ENCODE data around the gene ANKRD53.

The ANKRD53 gene

DNA sequence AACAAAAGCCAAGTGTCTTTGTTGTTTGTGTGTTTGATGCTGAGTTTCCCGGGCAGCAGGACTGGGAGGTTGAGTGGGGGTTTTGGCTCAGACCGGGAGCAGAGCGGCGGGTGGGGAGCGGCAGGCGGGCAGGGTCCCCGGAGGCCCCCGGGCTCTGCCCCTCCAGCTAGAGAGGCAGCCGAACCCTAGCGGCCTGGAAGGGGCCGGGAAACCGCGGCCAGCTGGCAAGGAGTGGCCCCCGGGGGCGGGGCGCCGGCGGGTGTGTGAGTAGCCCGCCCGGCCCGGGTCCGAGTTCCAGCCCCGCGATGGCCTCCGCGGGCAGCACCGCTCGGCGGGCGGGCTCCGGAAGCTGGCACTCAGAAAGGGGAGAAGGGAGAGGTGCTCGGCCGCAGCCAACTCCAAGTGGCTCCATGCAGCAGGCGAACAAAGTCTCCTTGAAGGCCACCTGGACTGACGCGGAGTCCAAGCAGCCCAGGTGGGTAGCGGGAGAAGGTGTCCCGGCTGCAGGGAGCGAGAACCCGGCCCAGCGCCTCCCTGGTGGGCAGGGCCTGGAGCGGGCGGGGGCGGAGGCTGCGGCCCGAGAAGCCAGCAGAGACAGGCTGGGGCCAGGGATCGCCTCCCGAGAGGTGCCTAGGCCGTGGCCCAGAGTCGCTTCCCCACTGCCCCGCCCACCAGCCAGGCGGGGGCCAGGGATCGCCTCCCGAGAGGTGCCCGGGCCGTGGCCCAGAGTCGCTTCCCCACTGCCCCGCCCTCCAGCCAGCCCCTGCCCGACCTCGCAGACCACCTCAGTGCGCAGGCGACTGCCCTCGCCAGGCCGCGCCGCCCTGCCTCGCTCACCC, at the start of gene ANKRD53:
Gene ANKRD53 (plus strand): TSS at position 290 of the 839 bp plus-strand sequence. CDS start 16 bp downstream, at position 306.
- no peak for FAIRE-seq

DNA sequence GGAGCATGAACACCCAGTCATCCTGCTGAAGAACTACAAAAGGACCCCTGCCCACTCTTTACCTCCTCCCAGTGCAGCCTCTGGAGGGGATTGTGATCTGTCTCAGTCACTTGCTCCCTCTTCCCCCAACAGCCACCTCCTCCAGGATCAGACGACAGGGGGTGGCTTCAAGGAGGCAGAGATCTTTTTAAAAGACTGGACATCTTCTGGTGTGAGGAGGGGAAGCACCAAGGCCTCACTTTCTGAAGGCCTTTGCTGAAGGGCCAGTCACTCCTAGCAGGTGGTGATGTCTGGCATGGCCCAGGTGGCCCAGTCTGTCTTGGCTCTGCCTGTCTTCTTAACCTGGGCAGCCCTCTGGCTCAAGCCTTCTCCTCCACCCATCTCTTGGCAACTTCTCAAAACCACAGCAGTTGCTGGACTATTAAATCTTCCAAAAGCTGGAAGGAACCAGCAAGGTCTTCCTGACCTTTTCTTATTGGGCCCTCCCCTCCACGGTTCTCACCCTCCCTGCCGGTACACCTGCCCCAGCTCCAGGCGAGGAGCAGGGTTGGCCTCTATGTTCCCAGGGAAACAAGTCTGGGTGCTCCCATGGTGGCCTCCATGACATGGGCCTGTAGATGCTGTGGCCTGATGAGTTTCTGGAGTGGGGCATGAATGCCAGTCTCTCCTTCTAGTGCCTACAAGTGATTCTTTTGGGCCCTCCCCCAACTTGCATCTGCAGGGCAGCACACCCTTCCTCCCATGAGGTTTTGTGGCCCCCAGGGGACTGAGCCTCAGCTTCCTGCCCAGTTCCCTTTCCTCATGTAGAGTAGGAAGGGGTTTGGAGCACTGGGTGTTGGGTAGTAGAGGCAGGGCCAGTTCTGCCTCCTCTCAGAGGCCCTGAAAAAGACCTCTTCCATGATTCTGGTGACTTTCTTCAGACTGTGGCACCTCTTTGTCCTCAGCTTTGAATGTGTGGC, 47.8 kb upstream of the ANKRD53 start:
- FAIRE-seq = no peak

DNA sequence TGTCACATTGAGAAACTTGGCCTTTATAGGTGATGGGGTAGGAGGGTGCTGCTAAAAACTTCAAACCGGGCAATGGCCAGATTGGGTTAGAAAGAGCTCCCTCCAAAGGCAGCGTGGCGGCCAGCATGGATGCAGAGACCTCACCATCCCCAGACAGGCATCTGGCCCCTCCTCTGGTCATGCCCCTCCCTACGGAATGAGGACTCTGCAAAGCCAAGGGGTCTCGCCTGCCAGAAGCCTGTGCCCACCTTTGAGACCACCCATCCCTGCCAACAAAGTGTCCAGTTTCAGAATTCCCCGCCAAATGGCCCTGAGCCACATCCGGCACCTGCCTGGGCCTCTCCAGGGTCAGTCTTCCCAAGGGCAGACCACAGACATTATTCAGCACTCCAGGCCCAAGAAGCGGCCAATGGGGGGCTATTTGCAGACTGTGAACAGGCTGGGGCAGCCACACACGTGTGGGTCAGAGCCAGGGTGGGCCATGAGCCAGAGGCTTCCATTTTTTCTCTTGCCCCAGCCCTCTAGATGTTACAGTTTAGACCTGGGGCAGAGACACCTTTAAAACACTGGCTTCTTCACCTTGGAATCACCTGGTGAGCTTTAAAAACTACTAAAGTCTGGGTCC, 46.9 kb upstream of the ANKRD53 start:
- FAIRE-seq = no peak

DNA sequence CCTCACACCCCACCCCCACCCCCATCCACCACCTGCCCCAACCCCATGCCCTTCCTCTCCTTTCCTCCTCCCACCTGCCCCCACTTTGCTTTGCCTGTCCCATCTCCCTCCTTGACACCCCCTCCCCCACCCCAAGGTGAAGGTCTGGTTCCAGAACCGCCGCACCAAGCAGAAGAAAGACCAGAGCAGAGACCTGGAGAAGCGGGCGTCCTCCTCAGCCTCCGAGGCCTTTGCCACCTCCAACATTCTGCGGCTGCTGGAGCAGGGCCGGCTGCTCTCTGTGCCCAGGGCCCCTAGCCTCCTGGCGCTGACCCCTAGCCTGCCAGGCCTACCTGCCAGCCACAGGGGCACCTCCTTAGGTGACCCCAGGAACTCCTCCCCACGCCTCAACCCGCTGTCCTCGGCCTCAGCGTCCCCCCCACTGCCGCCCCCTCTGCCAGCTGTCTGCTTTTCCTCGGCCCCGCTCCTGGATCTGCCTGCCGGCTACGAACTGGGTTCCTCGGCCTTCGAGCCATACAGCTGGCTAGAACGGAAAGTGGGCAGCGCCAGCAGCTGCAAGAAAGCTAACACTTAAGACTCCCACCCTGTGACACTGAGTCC, 45.7 kb upstream of the ANKRD53 start:
- FAIRE-seq = no peak

DNA sequence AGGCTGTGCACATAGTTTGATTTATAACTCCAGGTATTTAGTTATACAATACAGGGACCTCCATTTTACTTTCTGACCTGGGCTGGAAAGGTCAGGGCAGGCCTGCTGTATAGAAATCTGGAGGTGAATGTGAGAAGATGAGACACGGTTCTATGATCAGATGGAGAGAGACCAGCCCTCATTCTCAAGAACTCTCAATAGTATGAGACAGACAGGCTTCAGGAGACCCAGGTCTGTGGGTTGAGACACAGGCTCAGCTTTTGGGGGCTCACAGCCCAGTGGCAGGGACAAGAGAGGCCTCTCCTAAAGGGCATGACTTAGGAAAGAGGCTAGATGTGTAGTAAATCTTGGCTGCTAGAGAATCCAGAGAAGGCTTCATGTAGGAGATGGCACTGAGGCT, 43.4 kb upstream of the ANKRD53 start:
- no peak for FAIRE-seq

DNA sequence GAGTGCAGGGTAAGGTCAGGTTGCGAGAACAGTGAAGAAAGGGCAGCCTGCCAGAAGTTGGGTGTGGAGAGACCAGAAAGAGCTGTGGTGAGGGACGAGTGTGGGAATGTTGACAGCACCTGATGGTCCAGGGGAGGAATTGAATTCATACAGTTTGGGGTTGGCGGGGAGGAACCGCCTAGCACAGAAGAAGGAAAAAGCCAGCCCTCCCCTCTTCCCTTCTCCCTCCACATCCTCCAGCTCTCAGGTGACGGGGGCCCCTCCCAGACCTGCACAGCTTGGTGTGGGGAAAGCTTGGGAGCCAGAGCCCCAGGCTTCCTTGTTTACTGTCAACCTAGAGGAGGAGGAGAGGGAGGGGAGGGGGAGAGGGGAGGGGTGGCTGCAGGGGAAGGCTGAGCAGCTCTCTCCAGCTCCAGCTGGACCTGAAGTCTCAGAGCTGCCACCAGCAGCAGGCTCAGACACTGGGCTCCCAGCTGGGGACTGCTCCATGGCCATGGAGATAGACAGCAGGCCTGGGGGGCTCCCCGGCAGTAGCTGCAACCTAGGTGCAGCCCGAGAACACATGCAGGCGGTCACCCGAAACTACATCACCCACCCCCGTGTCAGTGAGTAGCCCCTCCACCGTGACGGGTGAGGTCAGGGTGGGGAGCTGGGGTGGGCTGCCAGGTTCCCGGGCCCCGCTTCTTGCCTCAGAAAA, 42.8 kb upstream of the ANKRD53 start, which contains the start of gene ATP6V1B1:
Gene ATP6V1B1 (plus strand): TSS at position 433 of the 697 bp plus-strand sequence. CDS start 55 bp downstream, at position 488.
- no peak for FAIRE-seq

DNA sequence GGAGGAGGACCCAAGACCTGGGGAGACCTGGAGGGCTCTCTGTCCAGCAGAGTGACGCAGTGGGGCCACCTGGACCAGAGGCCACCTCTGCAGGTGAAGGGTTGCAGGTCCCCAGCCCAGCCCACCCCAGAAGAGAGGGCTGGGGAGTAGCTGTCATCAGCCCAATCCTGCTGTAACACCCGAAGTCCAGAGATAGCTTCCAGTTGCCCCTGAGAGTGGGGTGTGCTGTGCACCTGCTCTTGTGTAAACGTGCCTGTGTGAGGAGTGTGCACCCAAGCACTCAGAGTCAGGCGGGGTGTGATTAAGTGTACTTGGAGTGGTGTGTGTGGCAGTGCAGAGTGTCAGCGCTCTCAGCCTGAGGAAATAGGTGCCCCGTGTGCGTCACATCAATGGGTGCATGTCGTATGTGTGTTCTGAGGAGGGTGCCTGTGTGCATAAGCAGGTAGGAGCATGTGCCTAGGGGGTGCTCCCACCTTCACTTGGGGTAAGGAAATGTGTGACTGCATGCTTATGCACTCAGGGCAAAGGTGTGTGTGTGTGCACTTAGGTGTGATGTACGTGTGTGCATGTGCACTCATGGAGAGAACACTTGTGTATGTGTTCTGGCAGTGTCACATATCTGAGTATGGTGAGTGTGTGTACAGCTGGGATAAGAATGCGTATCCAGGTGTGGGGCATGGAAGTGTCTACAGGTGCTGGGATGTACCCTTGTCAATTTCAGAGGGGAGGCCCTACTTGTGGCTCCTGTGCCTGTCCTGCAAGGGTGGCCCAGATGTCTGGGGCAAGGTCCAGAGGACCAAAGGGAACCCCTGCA, 42.1 kb upstream of the ANKRD53 start:
- FAIRE-seq = no peak

DNA sequence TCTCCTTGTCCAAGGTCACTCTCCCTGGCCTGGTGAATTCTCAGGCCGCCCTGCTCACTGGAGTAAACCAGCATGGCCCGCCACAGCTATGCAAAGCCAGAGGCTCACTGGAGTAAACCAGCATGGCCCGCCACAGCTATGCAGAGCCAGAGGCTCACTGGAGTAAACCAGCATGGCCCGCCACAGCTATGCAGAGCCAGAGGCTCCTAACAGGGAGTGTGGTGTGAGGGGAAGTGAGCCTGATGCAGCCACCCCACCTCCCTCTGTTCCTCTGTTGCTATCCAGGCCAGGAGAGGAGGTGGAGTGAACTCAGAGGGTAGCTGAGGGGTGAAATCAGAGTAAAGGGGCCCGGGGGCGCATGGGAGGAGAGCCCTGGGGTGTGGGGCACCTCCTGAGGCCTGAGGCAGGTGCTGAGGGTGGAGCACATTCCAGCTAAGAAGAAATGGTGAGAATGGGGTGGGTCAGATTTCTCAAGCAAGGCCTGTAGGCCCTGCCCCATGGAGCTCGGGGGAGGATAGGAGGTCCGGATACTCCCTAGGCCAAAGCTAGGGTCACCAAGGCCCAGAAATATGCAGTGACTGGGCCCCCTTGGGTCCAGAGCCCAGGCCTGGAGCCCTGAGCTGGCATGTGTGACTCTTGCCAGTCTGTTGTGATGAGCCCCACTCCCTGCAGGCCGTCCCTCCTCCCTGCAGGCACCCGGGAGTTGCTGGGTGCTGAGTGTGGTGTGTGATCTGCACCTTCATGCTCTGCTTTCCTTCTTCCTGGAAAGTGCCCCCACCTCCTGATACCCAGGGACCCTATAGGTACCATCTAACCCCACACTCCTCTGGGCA, 41.2 kb upstream of the ANKRD53 start:
- no peak for FAIRE-seq

- FAIRE-seq = no peak
These were observed 40.4 kb upstream of the ANKRD53 start for GRCh38 chr2:70937866-70938585.

- no peak for FAIRE-seq
These were observed 39.9 kb upstream of the ANKRD53 start for GRCh38 chr2:70938586-70938950.

DNA sequence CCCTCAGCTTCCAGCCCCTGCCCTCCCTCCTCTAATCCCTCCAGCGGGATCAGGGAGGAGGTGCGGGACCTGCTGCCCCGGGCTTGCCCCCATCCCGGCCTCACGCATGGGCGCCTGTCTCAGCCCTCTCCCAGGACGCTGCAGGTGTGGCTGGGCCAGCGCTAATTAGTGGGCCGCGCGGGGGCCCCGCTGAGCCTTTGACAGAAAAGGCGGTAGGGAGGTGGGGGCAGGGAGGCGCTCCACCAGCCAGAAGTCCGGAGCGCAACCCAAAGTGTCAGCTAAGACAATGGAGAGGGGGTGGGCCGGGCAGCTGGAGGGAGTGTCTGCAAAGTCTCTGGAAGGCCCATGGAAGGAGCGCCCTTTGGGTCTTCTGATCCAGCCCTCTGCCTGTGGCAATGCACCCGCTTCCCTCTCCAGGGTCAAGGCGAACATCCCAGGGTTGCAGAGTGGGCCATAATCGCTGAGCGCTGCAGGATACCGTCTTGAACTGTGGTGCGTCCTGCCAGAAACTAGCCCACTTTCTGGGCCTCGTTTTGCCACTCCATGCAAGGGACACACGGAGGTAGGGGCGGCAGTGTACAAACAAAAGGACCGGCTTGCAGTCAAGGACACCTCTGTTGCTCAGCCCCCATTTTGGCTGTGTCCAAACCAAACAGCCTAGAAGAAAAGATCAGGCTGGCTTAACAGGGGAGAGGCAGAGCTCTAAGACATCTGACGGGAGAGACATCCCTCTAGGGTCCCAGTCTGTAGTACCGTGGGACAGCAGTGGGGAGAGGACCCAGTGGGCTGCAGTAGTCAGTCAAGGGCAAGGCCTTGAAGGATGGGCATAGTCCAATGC, 39.2 kb upstream of the ANKRD53 start:
- no peak for FAIRE-seq

- no peak for FAIRE-seq
These were observed 38.4 kb upstream of the ANKRD53 start for GRCh38 chr2:70939839-70940580.

DNA sequence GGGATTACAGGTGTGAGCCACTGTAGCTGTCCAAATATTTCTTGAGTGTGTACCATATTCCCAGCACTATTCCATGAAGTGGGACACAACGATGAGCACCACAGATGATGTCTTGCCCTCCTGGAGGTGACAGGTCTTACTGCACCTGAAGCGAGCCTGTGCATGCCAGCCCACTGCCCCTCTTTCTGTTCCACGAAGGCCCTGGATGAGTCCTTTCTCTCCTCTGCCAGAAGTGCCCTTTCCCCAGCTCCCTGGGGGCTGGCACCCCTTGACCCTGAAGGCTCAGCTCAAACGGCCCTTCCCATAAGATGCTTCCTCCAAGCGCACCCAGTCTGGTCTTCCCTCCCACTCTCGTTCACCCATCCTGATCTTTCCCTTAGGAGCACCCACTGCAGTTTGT, 37.2 kb upstream of the ANKRD53 start:
- no peak for FAIRE-seq

DNA sequence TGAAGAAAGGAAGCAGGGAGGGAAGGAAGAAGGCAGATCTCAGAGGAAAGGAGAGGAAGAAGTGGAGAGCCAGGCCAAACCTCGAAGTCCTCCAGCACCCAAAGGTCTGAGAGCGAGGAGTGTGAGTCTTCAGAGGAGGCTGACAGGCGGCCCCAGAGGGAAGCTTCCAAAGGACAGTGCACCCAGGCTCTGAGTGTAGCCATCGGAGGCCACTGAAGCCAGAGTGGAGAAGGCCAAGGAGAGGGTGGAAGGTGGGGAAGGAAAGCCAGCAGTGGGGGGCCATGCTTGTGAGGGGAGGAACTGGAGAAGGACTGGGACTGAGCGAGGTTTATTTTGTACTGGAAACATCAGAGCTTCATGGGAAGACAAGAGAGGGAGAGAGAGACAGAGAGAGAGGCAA, 36.7 kb upstream of the ANKRD53 start:
- no peak for FAIRE-seq

GRCh38 chr2:70942396-70943204, 35.8 kb upstream of the ANKRD53 start:
- no peak for FAIRE-seq

DNA sequence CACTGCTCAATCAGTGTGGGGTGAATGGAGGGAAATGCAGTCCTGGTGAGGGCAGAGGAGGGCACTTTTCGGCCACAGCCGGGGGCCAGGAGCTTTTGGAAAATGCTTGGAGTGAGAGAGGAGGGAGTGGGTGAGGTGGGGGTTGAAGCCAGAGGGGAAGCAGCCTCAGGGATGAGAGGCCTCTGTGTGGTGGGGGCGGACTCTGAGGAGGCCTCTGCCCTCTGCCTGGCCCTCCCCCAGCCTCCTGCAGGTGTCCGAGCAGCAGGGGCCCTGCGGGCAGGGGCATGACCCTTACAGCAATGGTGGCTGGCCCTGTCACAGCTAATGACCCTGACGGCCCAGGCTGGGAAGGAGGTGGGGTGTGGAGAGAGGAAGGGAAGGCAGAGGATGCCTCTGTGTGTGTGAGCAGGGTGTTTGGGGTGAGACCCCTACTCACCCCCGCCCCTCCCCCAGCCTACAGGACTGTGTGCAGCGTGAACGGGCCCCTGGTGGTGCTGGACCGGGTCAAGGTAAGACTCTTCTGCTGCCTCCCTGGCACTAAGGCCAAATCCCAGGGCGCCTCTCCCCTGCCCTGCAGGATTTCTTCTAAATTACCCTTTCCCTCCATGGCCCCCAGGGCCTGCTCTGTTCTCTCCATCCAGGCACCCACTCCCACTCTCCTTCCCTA, 35.1 kb upstream of the ANKRD53 start:
- no peak for FAIRE-seq
